ENCODE data around the gene RIMS3.

DNA sequence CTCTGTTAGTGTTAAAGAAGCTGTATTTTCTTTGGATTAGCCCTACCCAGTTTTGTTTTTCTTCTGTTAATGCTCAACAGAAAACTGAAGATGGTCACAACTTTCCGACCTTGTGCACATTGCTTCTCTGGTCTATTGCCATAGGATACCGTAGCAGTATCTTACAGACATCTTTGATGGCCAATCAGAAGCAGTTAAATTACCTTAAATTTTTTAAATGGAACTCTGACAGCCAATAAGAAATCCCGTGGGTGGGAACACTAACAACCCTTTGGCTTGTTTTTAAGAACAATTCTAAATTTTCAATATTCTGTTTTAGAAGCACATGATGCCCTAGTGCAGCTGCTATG lies 43.2 kb upstream of the RIMS3 start:
- TF ChIP-seq POLR2A (IDR thresholded peaks at IDR 0.05) = no peak
- TF ChIP-seq, protein P1, sequence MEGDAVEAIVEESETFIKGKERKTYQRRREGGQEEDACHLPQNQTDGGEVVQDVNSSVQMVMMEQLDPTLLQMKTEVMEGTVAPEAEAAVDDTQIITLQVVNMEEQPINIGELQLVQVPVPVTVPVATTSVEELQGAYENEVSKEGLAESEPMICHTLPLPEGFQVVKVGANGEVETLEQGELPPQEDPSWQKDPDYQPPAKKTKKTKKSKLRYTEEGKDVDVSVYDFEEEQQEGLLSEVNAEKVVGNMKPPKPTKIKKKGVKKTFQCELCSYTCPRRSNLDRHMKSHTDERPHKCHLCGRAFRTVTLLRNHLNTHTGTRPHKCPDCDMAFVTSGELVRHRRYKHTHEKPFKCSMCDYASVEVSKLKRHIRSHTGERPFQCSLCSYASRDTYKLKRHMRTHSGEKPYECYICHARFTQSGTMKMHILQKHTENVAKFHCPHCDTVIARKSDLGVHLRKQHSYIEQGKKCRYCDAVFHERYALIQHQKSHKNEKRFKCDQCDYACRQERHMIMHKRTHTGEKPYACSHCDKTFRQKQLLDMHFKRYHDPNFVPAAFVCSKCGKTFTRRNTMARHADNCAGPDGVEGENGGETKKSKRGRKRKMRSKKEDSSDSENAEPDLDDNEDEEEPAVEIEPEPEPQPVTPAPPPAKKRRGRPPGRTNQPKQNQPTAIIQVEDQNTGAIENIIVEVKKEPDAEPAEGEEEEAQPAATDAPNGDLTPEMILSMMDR (IDR thresholded peaks at IDR 0.05) = no peak
